A673 (cell line): ENCODE measurements around the gene CTNNA3. TPM values are rescaled to one million over a fixed set of nuclear protein-coding genes. Genes with fewer than 3 reads are reported as not detected.

ENCODE experiments used
- BruUV-seq: library from RNA; stranded (reverse); fragments of 400-500 nt; replicated peaks from 2 replicates; lab custom pipeline; 2021; lab: Mats Ljungman, UMichigan
- CTCF ChIA-PET: fragments of 300-600 bp; sonication (Branson Sonifier 250); formaldehyde crosslinking; loops from one replicate; lab custom pipeline; 2022; ENCODE audit warnings: antibody characterized with exemption; lab: Charles Lee
- POLR2A ChIA-PET: fragments of 300-600 bp; sonication (Branson Sonifier 250); formaldehyde crosslinking; loops from one replicate; lab custom pipeline; 2022; ENCODE audit warnings: antibody characterized with exemption; ENCODE audit not compliant: low non-redundant PET; lab: Charles Lee
- DNase-seq: peaks from one replicate; pipeline ENCODE4 v3.0.0-alpha.2; 2015; ENCODE audit warnings: low spot score
- H3K27ac ChIP-seq: fragments of 200-600 bp; sonication (generic); 2 replicates; pipeline ENCODE4 v1.5.1; 2016; ENCODE audit warnings: mixed run types, low read depth, mild to moderate bottlenecking, mixed read lengths, antibody characterized with exemption, low read length; ENCODE audit not compliant: poor library complexity, severe bottlenecking
- H3K27me3 ChIP-seq: fragments of 200-600 bp; sonication (generic); replicated peaks from 2 replicates; pipeline ENCODE4 v1.6.1; 2017; ENCODE audit warnings: mixed run types, low read depth, mild to moderate bottlenecking, mixed read lengths, antibody characterized with exemption, low read length; ENCODE audit not compliant: insufficient read depth, poor library complexity
- H3K36me3 ChIP-seq: fragments of 200-600 bp; sonication (generic); 2 replicates; pipeline ENCODE4 v1.6.1; 2016; ENCODE audit warnings: mixed run types, mild to moderate bottlenecking, mixed read lengths, antibody characterized with exemption, low read length; ENCODE audit not compliant: insufficient read depth, poor library complexity, severe bottlenecking
- H3K4me1 ChIP-seq: fragments of 200-600 bp; sonication (generic); 2 replicates; pipeline ENCODE4 v1.6.1; 2017; ENCODE audit warnings: mixed run types, mild to moderate bottlenecking, mixed read lengths, antibody characterized with exemption, low read length; ENCODE audit not compliant: insufficient read depth, poor library complexity, severe bottlenecking
- H3K4me3 ChIP-seq: fragments of 200-600 bp; sonication (generic); 2 replicates; pipeline ENCODE4 v1.5.1; 2016; ENCODE audit warnings: low read depth, mixed run types, mild to moderate bottlenecking, mixed read lengths, low read length; ENCODE audit not compliant: poor library complexity, severe bottlenecking
- H3K9me3 ChIP-seq: fragments of 200-600 bp; sonication (generic); 2 replicates; pipeline ENCODE4 v1.6.1; 2016; ENCODE audit warnings: mixed run types, low read depth, mild to moderate bottlenecking, mixed read lengths, antibody characterized with exemption, low read length; ENCODE audit not compliant: poor library complexity, severe bottlenecking
- EZH2 ChIP-seq: fragments of 200-600 bp; sonication (generic); IDR thresholded peaks from 2 replicates; pipeline ENCODE4 v1.6.1; 2017; ENCODE audit warnings: borderline replicate concordance, low read depth, mild to moderate bottlenecking, mixed read lengths, antibody characterized with exemption, low read length; ENCODE audit not compliant: poor library complexity, severe bottlenecking
- intact Hi-C: fragments of 100-400 bp; cut with micrococcal nuclease; formaldehyde crosslinking; loops from one replicate; pipeline ENCODE4 v1.10.0; 2022; ENCODE audit not compliant: unreplicated experiment
- total RNA-seq: library from RNA; stranded (reverse); gene quantifications from 2 replicates; pipeline ENCODE4 v1.2.3, GENCODE V29; 2021
- TF ChIP-seq, protein P1 (sequence below): fragments of 300-800, 200-600 bp; sonication (generic); conservative IDR thresholded peaks from 2 replicates; pipeline ENCODE4 v1.5.1; 2017; ENCODE audit warnings: low read depth, mild to moderate bottlenecking, antibody characterized with exemption, low read length, moderate library complexity, mixed read lengths

CTNNA3 gene
- total RNA-seq, 1 experiment from 2014 or later: not detected

DNA sequence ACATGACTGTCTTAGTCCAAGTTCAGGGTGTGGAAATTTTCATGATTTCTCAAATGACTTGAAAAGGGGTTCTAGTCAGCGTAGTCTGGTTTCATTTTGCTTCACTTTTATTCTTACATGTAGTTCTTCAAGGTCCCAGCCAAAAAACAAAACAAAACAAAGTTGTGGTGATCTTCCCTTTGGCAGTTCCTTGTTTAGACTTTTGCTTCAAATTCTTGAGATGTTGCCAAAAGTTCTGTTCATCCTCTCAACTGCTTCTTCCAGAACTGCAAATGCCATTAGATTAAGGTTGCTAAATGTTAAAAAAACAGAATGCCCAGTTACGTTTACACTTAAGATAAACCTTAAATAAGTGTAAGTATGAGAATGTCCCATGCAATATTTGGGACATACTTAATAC, 1140.9 kb downstream of the CTNNA3 start:
- BruUV-seq: no TSS peak
- TF ChIP-seq, protein P1, sequence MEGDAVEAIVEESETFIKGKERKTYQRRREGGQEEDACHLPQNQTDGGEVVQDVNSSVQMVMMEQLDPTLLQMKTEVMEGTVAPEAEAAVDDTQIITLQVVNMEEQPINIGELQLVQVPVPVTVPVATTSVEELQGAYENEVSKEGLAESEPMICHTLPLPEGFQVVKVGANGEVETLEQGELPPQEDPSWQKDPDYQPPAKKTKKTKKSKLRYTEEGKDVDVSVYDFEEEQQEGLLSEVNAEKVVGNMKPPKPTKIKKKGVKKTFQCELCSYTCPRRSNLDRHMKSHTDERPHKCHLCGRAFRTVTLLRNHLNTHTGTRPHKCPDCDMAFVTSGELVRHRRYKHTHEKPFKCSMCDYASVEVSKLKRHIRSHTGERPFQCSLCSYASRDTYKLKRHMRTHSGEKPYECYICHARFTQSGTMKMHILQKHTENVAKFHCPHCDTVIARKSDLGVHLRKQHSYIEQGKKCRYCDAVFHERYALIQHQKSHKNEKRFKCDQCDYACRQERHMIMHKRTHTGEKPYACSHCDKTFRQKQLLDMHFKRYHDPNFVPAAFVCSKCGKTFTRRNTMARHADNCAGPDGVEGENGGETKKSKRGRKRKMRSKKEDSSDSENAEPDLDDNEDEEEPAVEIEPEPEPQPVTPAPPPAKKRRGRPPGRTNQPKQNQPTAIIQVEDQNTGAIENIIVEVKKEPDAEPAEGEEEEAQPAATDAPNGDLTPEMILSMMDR: no peak
- no peak for TF ChIP-seq EZH2
- Histone ChIP-seq H3K27me3 (no peaks in the 10 kb centered on the region), H3K36me3 (no peaks in the 10 kb centered on the region), H3K4me1 (no peaks in the 10 kb centered on the region), H3K9me3 (no peaks in the 10 kb centered on the region), H3K27ac (no peak overlapping the region), H3K4me3 (no peak overlapping the region)
- ChIA-PET CTCF (no interaction called here), POLR2A (no interaction called here)
- intact Hi-C loops: no loop called here
- no peak for DNase-seq

- POLR2A ChIA-PET: no interaction called here
- H3K4me3 ChIP-seq: no peak overlapping the region
- no peak for DNase-seq
- CTCF ChIA-PET: no interaction called here
- TF ChIP-seq, protein P1: no peak
- TF ChIP-seq EZH2: no peak
- H3K27ac ChIP-seq: no peak overlapping the region
- no peaks in the 10 kb centered on the region for H3K9me3 ChIP-seq
- intact Hi-C loops: no loop called here
- BruUV-seq: no TSS peak
- H3K36me3 ChIP-seq: no peaks in the 10 kb centered on the region
- H3K4me1 ChIP-seq: no peaks in the 10 kb centered on the region
- H3K27me3 ChIP-seq: no peaks in the 10 kb centered on the region
Measured at GRCh38 chr10:66552331-66552730, 1143.7 kb downstream of the CTNNA3 start.

GRCh38 chr10:66550351-66550750, 1145.6 kb downstream of the CTNNA3 start:
- no TSS peak for BruUV-seq
- Histone ChIP-seq H3K9me3 (no peaks in the 10 kb centered on the region), H3K36me3 (no peaks in the 10 kb centered on the region), H3K4me1 (no peaks in the 10 kb centered on the region), H3K4me3 (no peak overlapping the region), H3K27me3 (no peaks in the 10 kb centered on the region), H3K27ac (no peak overlapping the region)
- POLR2A ChIA-PET: no interaction called here
- intact Hi-C loops: no loop called here
- no peak for DNase-seq
- CTCF ChIA-PET: no interaction called here
- no peak for TF ChIP-seq EZH2
- TF ChIP-seq, protein P1: no peak
